GM21367 (cell line): ENCODE measurements around the gene CAMKK1.
"Not testable (repeated sequence)": the region's sequence is repeated elsewhere in the genome, so short reads cannot be mapped to it uniquely, and the experiment has no call there.

ENCODE experiments used
- ATAC-seq: cut with Tn5 transposase; IDR thresholded peaks from one replicate; pipeline ENCODE4 v1.9.1; 2021; ENCODE audit not compliant: unreplicated experiment

Gene CAMKK1

GRCh38 chr17:3848229-3848835 lies 44.5 kb downstream of the CAMKK1 start:
- no peak for ATAC-seq

- ATAC-seq: no peak
Measured at GRCh38 chr17:3847165-3847670, 45.6 kb downstream of the CAMKK1 start.

- no peak for ATAC-seq
Measured at GRCh38 chr17:3846437-3847164, 46.3 kb downstream of the CAMKK1 start.

- peak; percentile 95 for ATAC-seq
Measured at GRCh38 chr17:3845621-3846436, 47.0 kb downstream of the CAMKK1 start, which contains the start of gene NCBP3. Gene NCBP3, minus strand, starts transcription at chr17:3846246. Its CDS starts 23 bp downstream, at chr17:3846223.

- no peak for ATAC-seq
Measured at GRCh38 chr17:3845291-3845620, 47.6 kb downstream of the CAMKK1 start.

- ATAC-seq: not testable (repeated sequence)
Measured at GRCh38 chr17:3844556-3844955, 48.3 kb downstream of the CAMKK1 start.

GRCh38 chr17:3843935-3844516 lies 48.8 kb downstream of the CAMKK1 start:
- no peak for ATAC-seq

- ATAC-seq: no peak
Measured at GRCh38 chr17:3838206-3838605, 54.6 kb downstream of the CAMKK1 start.

GRCh38 chr17:3836551-3836950 lies 56.3 kb downstream of the CAMKK1 start:
- no peak for ATAC-seq

- no peak for ATAC-seq
Measured at GRCh38 chr17:3835410-3836229, 57.2 kb downstream of the CAMKK1 start.

GRCh38 chr17:3834811-3835210 lies 58.0 kb downstream of the CAMKK1 start:
- ATAC-seq: no peak

GRCh38 chr17:3828852-3829232 lies 64.0 kb downstream of the CAMKK1 start:
- ATAC-seq: no peak

- ATAC-seq: no peak
Measured at GRCh38 chr17:3828151-3828851, 64.6 kb downstream of the CAMKK1 start.

GRCh38 chr17:3827124-3827773 lies 65.6 kb downstream of the CAMKK1 start:
- ATAC-seq: no peak

- no peak for ATAC-seq
Measured at GRCh38 chr17:3826191-3826590, 66.7 kb downstream of the CAMKK1 start.

- no peak for ATAC-seq
Measured at GRCh38 chr17:3821101-3821500, 71.8 kb downstream of the CAMKK1 start.

- no peak for ATAC-seq
Measured at GRCh38 chr17:3818786-3819185, 74.1 kb downstream of the CAMKK1 start.

- ATAC-seq: no peak
Measured at GRCh38 chr17:3817851-3818605, 74.8 kb downstream of the CAMKK1 start.

GRCh38 chr17:3815925-3816324 lies 76.9 kb downstream of the CAMKK1 start:
- no peak for ATAC-seq
